Esophagus muscularis mucosa (tissue), 4 donors: Measurements from ENCODE around the gene SNX9. TPM values are rescaled to one million over a fixed set of nuclear protein-coding genes. Genes with fewer than 3 reads are reported as not detected.

ENCODE experiments used
- DNase-seq: peaks from one replicate; pipeline ENCODE4 v3.0.0-alpha.2; 2017; ENCODE audit errors: extremely low spot score
- H3K27ac ChIP-seq, 4 donors: fragments of 200-600 bp; sonication (generic); replicated peaks in 1 of 4; 1 replicate in 3 of 4; 2 replicates in 1 of 4; pipeline ENCODE4 v1.5.1; 2016 to 2019; ENCODE audit warnings: mild to moderate bottlenecking in 1 of 4
- H3K27me3 ChIP-seq, 4 donors: fragments of 200-600 bp; sonication (generic); one replicate each; pipeline versions ENCODE4 v1.5.1 to v1.6.0; 2016 to 2019
- H3K36me3 ChIP-seq, 4 donors: fragments of 200-600 bp; sonication (generic); one replicate each; pipeline ENCODE4 v1.5.1; 2016 to 2019
- H3K4me1 ChIP-seq, 4 donors: fragments of 200-600 bp; sonication (generic); one replicate each; pipeline ENCODE4 v1.5.1; 2016 to 2019
- H3K4me3 ChIP-seq, 4 donors: fragments of 200-600 bp; sonication (generic); 1 replicate in 2 of 4; 2 replicates in 2 of 4; pipeline ENCODE4 v1.5.1; 2016 to 2019; ENCODE audit warnings: mild to moderate bottlenecking in 4 of 4, moderate library complexity in 1 of 4
- H3K9me3 ChIP-seq, 4 donors: fragments of 200-600 bp; sonication (generic); 1 replicate in 3 of 4; 2 replicates in 1 of 4; pipeline ENCODE4 v1.5.1; 2016 to 2019
- CTCF ChIP-seq, 3 experiments: fragments of 200-600 bp in 2 of 3; fragments of 450-650 bp in 1 of 3; sonication (generic) in 2 of 3; IDR thresholded peaks; one replicate each; pipeline ENCODE4 v1.5.1; 2017 to 2019; ENCODE audit warnings: antibody characterized with exemption in 3 of 3, mild to moderate bottlenecking in 2 of 3, moderate library complexity in 1 of 3
- EP300 ChIP-seq: sonication (generic); formaldehyde crosslinking; IDR thresholded peaks from one replicate; pipeline ENCODE4 v1.6.1; 2017; ENCODE audit warnings: antibody characterized with exemption
- POLR2A ChIP-seq: fragments of 450-650 bp; IDR thresholded peaks from one replicate; pipeline ENCODE4 v1.6.1; 2017; ENCODE audit warnings: antibody characterized with exemption, moderate library complexity, mild to moderate bottlenecking, low read depth
- POLR2AphosphoS5 ChIP-seq, 2 donors: sonication (generic); formaldehyde crosslinking; IDR thresholded peaks; one replicate each; pipeline ENCODE4 v1.6.1; 2017; ENCODE audit warnings: antibody characterized with exemption in 2 of 2
- WGBS: methylation state at CpG from one replicate; pipeline ENCODE4 v1.1.5; 2018; 5-methylcytosine and 5-hydroxymethylcytosine counted together
- intact Hi-C: fragments of 100-400 bp; cut with DNase I; formaldehyde crosslinking; loops from one replicate; pipeline ENCODE4 v1.15.1; 2023
- total RNA-seq, 4 donors: library from RNA; depleted of rRNA; stranded (reverse); fragments of >200 nt; gene quantifications; one replicate each; pipeline versions ENCODE4 v1.1.0 to v1.2.1, GENCODE V29; 2016

Gene SNX9
- total RNA-seq, 4 donors from 2014 or later: 78.1 to 94.7 (median 85.1) TPM

- H3K27me3 ChIP-seq: no peaks in the 10 kb centered on the region
- peaks cover 11 to 66% (median 36%) of the 10 kb centered on the region in 4 donors for H3K36me3 ChIP-seq
- intact Hi-C loops: no loop called here
- TF ChIP-seq CTCF (IDR thresholded peaks at IDR 0.05): peak in 2 of 3 experiments; percentile 9 to 13
- TF ChIP-seq POLR2A: no peak
- TF ChIP-seq POLR2AphosphoS5 (IDR thresholded peaks at IDR 0.05): no peak
- no peak for TF ChIP-seq EP300
- no peak for DNase-seq
- H3K27ac ChIP-seq: no peak overlapping the region
- peaks cover 0 to 15% (median 12%) of the 10 kb centered on the region in 4 donors for H3K4me1 ChIP-seq
- WGBS: 69% methylated on average over 9 of the region's 9 CpGs
- no peak overlapping the region for H3K4me3 ChIP-seq
- no peaks in the 10 kb centered on the region for H3K9me3 ChIP-seq
Observed at GRCh38 chr6:157911278-157911677, 88.2 kb downstream of the SNX9 start.

DNA sequence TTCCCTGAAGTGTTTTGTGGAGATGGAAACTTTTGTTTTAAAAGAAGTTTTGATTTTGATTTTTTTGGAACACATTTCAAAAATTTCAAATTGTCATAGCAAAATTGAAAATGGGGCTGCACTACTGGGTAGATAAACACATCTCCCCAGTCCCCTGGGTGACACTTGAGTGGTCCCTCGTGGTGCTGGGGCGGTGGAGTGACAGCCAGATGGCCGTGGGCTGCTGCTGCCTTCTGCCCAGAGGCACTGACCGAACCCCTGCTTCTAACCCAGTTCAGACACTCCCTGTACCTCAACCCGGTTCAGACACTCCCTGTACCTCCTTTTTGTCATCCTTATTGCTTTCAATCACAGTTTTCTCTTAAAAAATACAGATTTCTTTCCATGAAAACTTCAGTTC, 88.7 kb downstream of the SNX9 start:
- DNase-seq: no peak
- Histone ChIP-seq H3K4me1 (peaks cover 0 to 15% (median 12%) of the 10 kb centered on the region in 4 donors), H3K36me3 (peaks cover 11 to 66% (median 36%) of the 10 kb centered on the region in 4 donors), H3K9me3 (no peaks in the 10 kb centered on the region), H3K27ac (peak overlapping the region in 2 of 4 donors; percentile 4 to 13), H3K4me3 (no peak overlapping the region), H3K27me3 (no peaks in the 10 kb centered on the region)
- intact Hi-C loops: no loop called here
- 69% methylated on average over 5 of the region's 5 CpGs for WGBS
- TF ChIP-seq POLR2A: no peak
- no peak for TF ChIP-seq EP300

GRCh38 chr6:157912326-157912725, 89.3 kb downstream of the SNX9 start:
- peaks cover 11 to 63% (median 36%) of the 10 kb centered on the region in 4 donors for H3K36me3 ChIP-seq
- no peak for DNase-seq
- no peak for TF ChIP-seq POLR2A
- no peak for TF ChIP-seq EP300
- TF ChIP-seq POLR2AphosphoS5 (IDR thresholded peaks at IDR 0.05): no peak
- TF ChIP-seq CTCF (IDR thresholded peaks at IDR 0.05): no peak
- no peak overlapping the region for H3K4me3 ChIP-seq
- H3K4me1 ChIP-seq: peaks cover 0 to 15% (median 12%) of the 10 kb centered on the region in 4 donors
- no peaks in the 10 kb centered on the region for H3K27me3 ChIP-seq
- WGBS: 31% methylated on average over 6 of the region's 6 CpGs
- intact Hi-C loops: no loop called here
- H3K27ac ChIP-seq: peak overlapping the region in 1 of 4 donors; percentile 4
- H3K9me3 ChIP-seq: no peaks in the 10 kb centered on the region

- Histone ChIP-seq H3K27me3 (no peaks in the 10 kb centered on the region), H3K9me3 (no peaks in the 10 kb centered on the region), H3K4me1 (no peaks in the 10 kb centered on the region), H3K36me3 (peaks cover 40 to 87% (median 74%) of the 10 kb centered on the region in 4 donors), H3K4me3 (no peak overlapping the region), H3K27ac (no peak overlapping the region)
- TF ChIP-seq EP300 (no peak), POLR2AphosphoS5 (IDR thresholded peaks at IDR 0.05) (no peak), POLR2A (no peak), CTCF (IDR thresholded peaks at IDR 0.05) (no peak)
- WGBS: 44% methylated on average over 4 of the region's 4 CpGs
- DNase-seq: no peak
- intact Hi-C loops: no loop called here
Observed at GRCh38 chr6:157921685-157922367, 98.8 kb downstream of the SNX9 start.

DNA sequence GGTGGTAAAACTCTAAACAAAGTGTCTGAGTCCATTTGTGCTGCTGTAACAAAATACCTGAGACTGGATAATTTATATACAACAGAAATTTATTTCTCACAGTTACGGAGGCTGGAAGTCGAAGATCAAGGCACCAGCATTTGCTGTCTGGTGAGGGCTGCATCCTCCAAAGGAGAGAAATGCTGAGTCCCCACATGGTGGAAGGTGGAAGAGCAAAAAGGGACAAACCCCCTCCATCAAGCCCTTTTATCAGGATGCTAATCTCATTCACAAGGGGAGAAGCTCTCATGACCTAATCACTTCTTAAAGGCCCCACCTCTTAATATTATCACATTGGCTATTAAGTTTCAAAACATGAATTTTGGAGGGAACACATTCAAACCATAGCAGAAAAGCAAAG, 102.7 kb downstream of the SNX9 start:
- no peaks in the 10 kb centered on the region for H3K4me1 ChIP-seq
- no peak overlapping the region for H3K4me3 ChIP-seq
- intact Hi-C loops: no loop called here
- no peaks in the 10 kb centered on the region for H3K27me3 ChIP-seq
- DNase-seq: no peak
- H3K27ac ChIP-seq: no peak overlapping the region
- H3K9me3 ChIP-seq: no peaks in the 10 kb centered on the region
- peaks cover 58 to 99% (median 87%) of the 10 kb centered on the region in 4 donors for H3K36me3 ChIP-seq
- WGBS: 100% methylated on average over 2 of the region's 2 CpGs
- TF ChIP-seq EP300 (no peak), CTCF (IDR thresholded peaks at IDR 0.05) (no peak), POLR2A (no peak), POLR2AphosphoS5 (IDR thresholded peaks at IDR 0.05) (no peak)
